Right ventricle myocardium inferior (tissue), 1 donor: Measurements from ENCODE around the gene FYB2. TPM values are rescaled to one million over a fixed set of nuclear protein-coding genes. Genes with fewer than 3 reads are reported as not detected.

ENCODE experiments used
- ATAC-seq: fragments of 200-7000 bp; cut with Tn5 transposase; one replicate; pipeline ENCODE4 v1.9.1; 2020; ENCODE audit warnings: mild to moderate bottlenecking, moderate library complexity
- DNase-seq: peaks from one replicate; pipeline ENCODE4 v3.0.0; 2021; ENCODE audit errors: missing footprints
- intact Hi-C: fragments of 100-400 bp; cut with DNase I; formaldehyde crosslinking; loops from one replicate; pipeline ENCODE4 v1.11.0; 2022
- long read RNA-seq: library from polyadenylated mRNA; unstranded; transcript quantifications from one replicate; pipeline ENCODE4 v2.0.0, GENCODE V29; 2021
- total RNA-seq: library from RNA; stranded (reverse); fragmentation: NEBNext Ultra II Directional; extraction: Animal tissue kit (Norgen Biotek cat#: 25700); gene quantifications from one replicate; pipeline ENCODE4 v1.2.1, GENCODE V29; 2021
- donor health status: DM: no; HTN: yes; CAD: no; lungs with severe emphysema.

Gene FYB2, protein sequence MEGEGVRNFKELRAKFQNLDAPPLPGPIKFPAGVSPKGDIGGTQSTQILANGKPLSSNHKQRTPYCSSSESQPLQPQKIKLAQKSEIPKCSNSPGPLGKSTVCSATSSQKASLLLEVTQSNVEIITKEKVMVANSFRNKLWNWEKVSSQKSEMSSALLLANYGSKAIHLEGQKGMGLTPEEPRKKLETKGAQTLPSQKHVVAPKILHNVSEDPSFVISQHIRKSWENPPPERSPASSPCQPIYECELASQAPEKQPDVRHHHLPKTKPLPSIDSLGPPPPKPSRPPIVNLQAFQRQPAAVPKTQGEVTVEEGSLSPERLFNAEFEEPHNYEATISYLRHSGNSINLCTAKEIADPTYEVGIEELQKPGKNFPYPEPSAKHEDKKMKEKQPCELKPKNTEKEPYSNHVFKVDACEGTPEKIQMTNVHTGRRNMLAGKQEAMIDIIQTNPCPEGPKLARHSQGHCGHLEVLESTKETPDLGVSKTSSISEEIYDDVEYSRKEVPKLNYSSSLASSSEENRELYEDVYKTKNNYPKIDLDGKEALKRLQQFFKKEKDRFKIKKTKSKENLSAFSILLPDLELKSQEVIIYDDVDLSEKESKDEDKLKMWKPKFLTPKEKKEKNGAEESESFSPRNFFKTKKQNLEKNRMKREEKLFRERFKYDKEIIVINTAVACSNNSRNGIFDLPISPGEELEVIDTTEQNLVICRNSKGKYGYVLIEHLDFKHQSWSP
- total RNA-seq = 14.0 TPM
- long read RNA-seq, partial matches to known transcripts = 2 of 10 reads
- long read RNA-seq, other reads (novel, unspliced or antisense) = 8 of 10 reads

DNA sequence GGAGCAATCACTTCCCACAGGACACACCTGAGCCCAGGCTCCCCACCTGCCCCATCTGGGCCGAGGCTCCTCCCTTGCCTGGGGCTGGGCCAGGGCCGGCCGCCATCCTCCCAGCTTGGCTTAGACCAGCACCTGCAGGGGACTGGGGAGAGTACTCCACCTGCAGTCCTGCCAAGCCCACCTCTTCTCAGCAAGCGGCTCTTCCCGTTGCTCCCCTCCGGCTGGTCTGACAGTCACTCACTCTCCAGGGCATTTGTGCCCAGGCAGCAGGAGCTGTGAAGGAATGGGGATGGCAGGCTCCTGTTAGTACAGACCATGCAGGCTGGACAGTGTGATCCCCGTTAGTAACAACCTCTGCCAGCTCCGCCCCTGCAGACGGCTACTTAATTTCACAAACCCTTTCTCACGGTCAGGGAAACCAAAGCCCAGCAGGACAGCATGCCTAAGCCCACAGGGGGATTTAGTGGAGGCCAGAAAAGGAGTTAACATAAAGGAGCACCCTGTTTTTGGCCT is at the start of gene FYB2:
Gene FYB2 (minus strand): TSS at position 18 of the 513 bp plus-strand sequence. CDS start 114 bp downstream, outside the sequence.
- peak; percentile 42 for ATAC-seq
- intact Hi-C loops = loop anchor here (10.0 kb wide), 2 partner anchors 175 to 1535 kb away; partner anchors contain the start of gene PRKAA2
- DNase-seq = no peak

GRCh38 chr1:56868761-56869160 is 49.6 kb upstream of the FYB2 start:
- intact Hi-C loops = no loop called here
- no peak for ATAC-seq

DNA sequence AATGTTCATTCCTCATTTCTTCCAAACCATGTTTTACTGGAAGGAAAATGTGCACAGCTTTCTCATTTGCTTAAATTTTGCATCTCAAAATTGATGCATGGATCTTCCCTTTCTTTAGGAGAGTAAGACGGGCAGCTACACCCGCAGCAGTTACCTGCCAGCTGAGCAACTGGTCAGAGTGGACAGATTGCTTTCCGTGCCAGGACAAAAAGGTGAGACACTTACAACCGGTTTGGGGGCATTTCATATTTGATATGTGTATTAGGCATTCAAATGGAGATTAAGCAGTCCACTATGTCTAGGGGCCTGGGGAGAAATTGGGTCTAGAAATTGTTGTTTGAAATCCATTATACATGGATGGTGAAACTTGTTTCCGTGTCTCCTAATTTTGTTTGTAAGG is 48.3 kb upstream of the FYB2 start:
- DNase-seq (no peak), ATAC-seq (no peak)
- intact Hi-C loops = no loop called here

More at GRCh38 chr1:56868761-56869160, 49.6 kb upstream of the FYB2 start:
- DNase-seq = no peak

GRCh38 chr1:56866656-56867055 is 47.5 kb upstream of the FYB2 start:
- DNase-seq (no peak), ATAC-seq (no peak)
- intact Hi-C loops = no loop called here

DNA sequence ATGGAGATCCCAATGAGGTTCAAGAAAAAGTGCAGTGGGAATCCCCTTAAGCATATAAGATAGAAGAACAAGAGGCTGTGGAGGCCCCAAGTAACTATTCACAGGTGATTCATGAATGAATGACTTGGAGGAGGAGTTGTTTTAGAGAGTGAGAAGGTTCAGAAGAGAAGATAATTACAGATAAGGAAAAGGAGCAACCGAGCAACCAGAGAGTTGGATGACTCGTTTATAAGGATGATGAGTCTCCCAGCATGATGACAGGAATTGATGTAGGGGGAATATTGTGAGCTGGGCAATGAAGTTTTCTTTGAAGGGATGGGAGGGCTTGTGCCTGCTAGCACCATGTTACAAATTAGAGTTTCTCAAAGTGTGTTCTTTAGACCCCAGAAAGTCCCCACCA is 45.2 kb upstream of the FYB2 start:
- intact Hi-C loops = no loop called here
- no peak for ATAC-seq
- DNase-seq = no peak

DNA sequence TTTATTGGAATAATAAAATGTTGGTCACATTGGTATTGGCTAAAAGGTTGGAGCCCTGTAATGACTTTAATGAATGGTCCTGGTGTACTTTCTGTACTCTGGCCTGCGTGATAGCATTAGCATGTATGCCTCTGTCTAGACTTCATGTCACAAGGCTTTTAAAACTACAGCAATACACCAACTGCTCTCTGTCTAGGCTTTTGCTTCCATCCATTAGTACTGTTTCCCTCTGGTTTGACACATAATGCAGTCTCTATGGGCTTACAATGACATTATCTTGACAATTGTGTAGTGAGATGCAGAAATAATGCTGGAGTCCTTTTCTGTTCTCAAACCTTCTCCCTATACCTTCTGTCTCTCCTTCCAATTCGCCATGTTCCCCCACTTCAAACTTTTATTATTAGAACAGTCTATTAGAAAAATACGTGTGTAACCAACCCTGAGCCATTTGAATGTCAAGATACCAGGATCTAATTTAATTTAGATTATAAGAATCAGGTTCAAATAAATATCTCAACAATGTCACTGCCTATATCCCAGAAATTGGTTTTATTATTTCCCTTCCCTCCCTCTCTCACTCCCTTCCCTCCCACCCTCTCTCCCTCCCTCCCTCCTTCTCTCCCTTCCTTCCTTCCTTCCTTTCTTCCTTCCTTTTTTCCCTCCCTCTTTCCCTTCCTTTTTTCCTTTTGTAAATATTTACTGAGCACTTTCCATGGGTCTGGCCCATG is 44.2 kb upstream of the FYB2 start:
- no peak for DNase-seq
- intact Hi-C loops = no loop called here
- no peak for ATAC-seq

GRCh38 chr1:56859287-56859686 is 40.1 kb upstream of the FYB2 start:
- ATAC-seq (no peak), DNase-seq (no peak)
- intact Hi-C loops = no loop called here

- DNase-seq = no peak
- intact Hi-C loops = no loop called here
- no peak for ATAC-seq
These were observed 37.0 kb upstream of the FYB2 start for GRCh38 chr1:56856186-56856585.

DNA sequence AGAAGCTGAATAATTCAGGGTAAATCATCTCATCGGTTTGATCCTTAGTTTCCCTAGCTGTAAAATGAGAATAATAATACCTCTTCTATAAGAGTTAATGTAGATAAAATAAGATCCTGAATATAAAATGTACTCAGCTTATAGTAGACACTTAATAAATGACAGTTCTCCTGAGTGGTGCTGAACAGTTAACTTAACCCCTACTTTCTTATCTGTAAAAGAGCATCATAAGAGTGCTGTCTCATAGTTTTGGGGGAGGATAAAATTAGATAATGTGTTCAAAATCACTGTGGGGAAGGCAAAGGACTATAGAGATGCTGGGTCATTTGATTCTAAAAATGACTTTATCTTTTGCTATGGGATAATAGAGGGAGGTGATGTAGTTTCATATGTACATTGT is 36.0 kb upstream of the FYB2 start:
- intact Hi-C loops = no loop called here
- DNase-seq (no peak), ATAC-seq (no peak)

DNA sequence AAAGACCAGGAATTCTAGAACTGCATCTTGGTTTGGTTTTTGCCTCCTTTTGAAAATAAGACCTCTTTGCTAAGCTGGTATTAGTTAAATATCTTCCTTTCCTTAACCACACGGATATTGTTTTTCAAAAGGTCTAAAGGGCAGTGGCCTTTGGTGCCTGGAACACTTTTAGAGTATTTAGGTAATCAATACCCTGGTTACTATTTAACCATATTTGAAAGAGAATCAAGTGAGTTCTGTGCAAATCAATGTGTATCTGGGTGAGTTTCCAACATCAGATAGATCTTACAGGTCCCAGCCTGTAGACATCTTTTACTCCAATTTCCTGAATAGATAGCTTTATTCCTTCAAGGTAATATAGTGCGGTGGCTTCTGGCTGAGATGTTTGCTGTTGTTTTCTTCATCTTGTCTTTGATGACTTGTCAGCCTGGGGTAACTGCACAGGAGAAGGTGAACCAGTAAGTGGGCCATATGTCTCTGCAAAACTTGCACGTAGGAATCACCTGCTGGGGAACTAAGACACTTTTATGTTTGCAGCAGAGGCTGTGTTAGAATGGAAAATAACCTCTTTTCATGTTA is 35.4 kb upstream of the FYB2 start, which contains the start of gene C8A:
Gene C8A (plus strand): TSS at position 277 of the 579 bp plus-strand sequence. CDS start 105 bp downstream, at position 382.
- intact Hi-C loops = no loop called here
- ATAC-seq (no peak), DNase-seq (no peak)

DNA sequence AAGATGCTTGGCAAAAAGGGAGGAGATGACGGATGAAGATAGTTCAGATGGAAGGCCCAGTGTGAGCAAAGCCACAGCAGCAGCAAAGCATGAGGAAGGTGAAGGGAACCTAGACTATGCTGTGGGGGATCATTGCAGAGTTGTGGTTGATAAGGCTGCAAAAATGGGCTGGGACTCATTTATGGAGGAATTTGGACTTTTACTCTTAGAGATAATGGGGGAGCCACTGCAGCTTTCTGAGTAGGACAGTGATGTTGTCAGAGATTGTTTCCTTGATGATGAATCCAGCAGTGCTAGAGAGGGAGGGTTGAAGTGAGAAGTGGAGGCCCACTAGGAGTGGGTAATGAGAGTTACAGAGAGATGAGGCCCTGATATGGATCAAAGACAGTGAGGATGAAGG is 33.3 kb upstream of the FYB2 start:
- DNase-seq = no peak
- intact Hi-C loops = no loop called here
- no peak for ATAC-seq

GRCh38 chr1:56850922-56851321 is 31.7 kb upstream of the FYB2 start:
- DNase-seq = no peak
- intact Hi-C loops = no loop called here
- no peak for ATAC-seq

DNA sequence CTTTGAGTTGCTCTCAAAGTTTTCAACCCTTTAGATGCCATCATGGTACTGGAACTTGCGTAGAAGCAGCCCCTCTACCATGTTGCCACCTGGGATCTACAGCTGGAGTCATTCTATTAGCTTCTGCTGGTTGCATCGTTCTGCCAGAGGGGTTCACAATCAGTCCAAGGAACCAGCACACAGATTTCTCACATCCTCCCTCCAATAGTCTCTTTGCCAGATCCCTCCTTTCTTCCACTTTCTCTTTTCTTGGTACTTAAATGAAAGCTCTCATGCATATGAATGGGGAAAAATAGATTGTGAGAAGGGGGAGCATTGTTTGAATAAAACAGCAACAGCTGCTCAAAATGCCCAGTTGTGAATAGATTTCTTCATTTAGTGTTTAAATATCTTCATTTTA is 31.2 kb upstream of the FYB2 start:
- ATAC-seq (no peak), DNase-seq (no peak)
- intact Hi-C loops = no loop called here

GRCh38 chr1:56849750-56850149 is 30.5 kb upstream of the FYB2 start:
- intact Hi-C loops = no loop called here
- no peak for DNase-seq
- no peak for ATAC-seq

DNA sequence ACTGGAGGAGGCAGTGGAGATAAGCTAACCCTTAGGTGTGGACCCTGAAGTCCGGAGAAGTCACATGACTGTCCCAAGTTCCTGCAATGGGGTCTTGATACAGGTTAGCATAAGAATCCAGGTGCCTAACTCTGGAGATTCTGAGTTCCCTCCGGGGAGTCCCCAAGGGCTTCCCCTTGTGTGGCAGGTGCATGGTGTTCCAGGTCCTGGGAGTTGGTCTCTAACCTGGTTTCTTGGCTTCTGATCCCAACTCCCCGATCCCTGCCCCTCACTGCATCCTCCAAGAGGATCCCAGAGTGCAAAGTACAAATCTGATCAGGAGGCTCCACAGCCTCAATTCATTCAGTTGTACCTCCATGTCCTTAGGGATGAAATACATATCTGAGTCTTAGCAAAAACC is 26.1 kb upstream of the FYB2 start:
- intact Hi-C loops = no loop called here
- no peak for DNase-seq
- ATAC-seq = no peak

DNA sequence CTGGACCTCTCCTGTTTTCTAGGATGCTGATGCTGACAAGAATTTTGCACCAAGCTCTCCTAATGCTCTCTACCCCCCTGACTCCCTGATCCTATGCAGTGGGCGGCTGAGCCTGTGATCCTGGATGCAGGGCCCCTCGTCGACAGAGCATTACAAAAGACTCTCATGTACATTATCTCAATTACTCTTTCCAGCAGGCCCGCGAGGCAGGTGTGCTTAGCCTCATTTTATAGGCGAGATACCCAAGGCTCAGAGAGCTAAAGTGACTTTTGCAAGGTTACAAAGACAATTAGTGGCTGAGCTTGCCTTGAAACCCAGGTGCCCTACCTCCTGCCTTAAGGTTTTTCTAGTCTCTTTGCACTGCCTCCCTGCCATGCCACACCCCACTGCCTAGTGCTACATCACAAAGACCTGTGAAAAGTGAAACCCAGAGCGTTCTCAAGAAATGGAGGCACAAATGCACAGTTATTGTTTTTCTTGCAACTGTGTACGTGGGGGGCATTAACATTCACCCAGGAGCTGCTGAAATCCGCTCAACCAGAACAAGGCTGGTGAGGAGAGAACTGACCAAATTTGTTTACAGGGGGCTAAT is 25.4 kb upstream of the FYB2 start:
- intact Hi-C loops = no loop called here
- DNase-seq = no peak
- ATAC-seq = no peak

- DNase-seq = no peak
- no peak for ATAC-seq
These were observed 24.3 kb upstream of the FYB2 start for GRCh38 chr1:56843544-56843943.

GRCh38 chr1:56838759-56839158 is 19.6 kb upstream of the FYB2 start:
- intact Hi-C loops = loop anchor here (10.0 kb wide), 3 partner anchors 126 to 1316 kb away; partner anchors contain the start of gene C8B
- DNase-seq = no peak
- no peak for ATAC-seq

More at GRCh38 chr1:56843544-56843943, 24.3 kb upstream of the FYB2 start:
- intact Hi-C loops = no loop called here
